GM19328 (cell line): ENCODE results near the gene RNU1-2.
"Not testable (repeated sequence)": the region's sequence is repeated elsewhere in the genome, so short reads cannot be mapped to it uniquely, and the experiment has no call there.

ENCODE experiments used
- ATAC-seq: cut with Tn5 transposase; IDR thresholded peaks from one replicate; pipeline ENCODE4 v1.9.1; 2021; ENCODE audit warnings: mild to moderate bottlenecking, moderate library complexity; ENCODE audit not compliant: unreplicated experiment

Gene RNU1-2

GRCh38 chr1:16895598-16896315 lies at the start of gene RNU1-2:
Gene RNU1-2, plus strand, starts transcription at chr1:16895980.
- not testable (repeated sequence) for ATAC-seq

- not testable (repeated sequence) for ATAC-seq
Measured at GRCh38 chr1:16856201-16856600, 39.6 kb upstream of the RNU1-2 start.

- ATAC-seq = not testable (repeated sequence)
Measured at GRCh38 chr1:16859167-16860041, 36.4 kb upstream of the RNU1-2 start.

- not testable (repeated sequence) for ATAC-seq
Measured at GRCh38 chr1:16860048-16860447, 35.7 kb upstream of the RNU1-2 start.

- ATAC-seq = not testable (repeated sequence)
Measured at GRCh38 chr1:16861832-16862245, 33.9 kb upstream of the RNU1-2 start.

GRCh38 chr1:16862415-16862814 lies 33.4 kb upstream of the RNU1-2 start:
- ATAC-seq = not testable (repeated sequence)

- not testable (repeated sequence) for ATAC-seq
Measured at GRCh38 chr1:16863024-16863423, 32.8 kb upstream of the RNU1-2 start.

GRCh38 chr1:16866926-16867707 lies 28.7 kb upstream of the RNU1-2 start:
- ATAC-seq = not testable (repeated sequence)

- not testable (repeated sequence) for ATAC-seq
Measured at GRCh38 chr1:16868787-16869186, 27.0 kb upstream of the RNU1-2 start.

- not testable (repeated sequence) for ATAC-seq
Measured at GRCh38 chr1:16869996-16870395, 25.8 kb upstream of the RNU1-2 start.

- not testable (repeated sequence) for ATAC-seq
Measured at GRCh38 chr1:16871171-16871570, 24.6 kb upstream of the RNU1-2 start.

GRCh38 chr1:16872152-16873075 lies 23.4 kb upstream of the RNU1-2 start:
- not testable (repeated sequence) for ATAC-seq

GRCh38 chr1:16873076-16873879 lies 22.5 kb upstream of the RNU1-2 start:
- ATAC-seq = not testable (repeated sequence)

- not testable (repeated sequence) for ATAC-seq
Measured at GRCh38 chr1:16874968-16875765, 20.6 kb upstream of the RNU1-2 start.

- ATAC-seq = not testable (repeated sequence)
Measured at GRCh38 chr1:16881742-16882141, 14.0 kb upstream of the RNU1-2 start.

GRCh38 chr1:16882986-16883385 lies 12.8 kb upstream of the RNU1-2 start:
- no peak for ATAC-seq

- not testable (repeated sequence) for ATAC-seq
Measured at GRCh38 chr1:16884487-16884886, 11.3 kb upstream of the RNU1-2 start.
